NCI-H2196 treated with DMSO at 0.1 percent for 48 hours (cell line): ENCODE data around the gene BMAL1.

ENCODE experiments used
- DNase-seq: peaks from one replicate; lab custom pipeline; 2025; ENCODE audit not compliant: unreplicated experiment; lab: John Stamatoyannopoulos, UW

The BMAL1 gene

GRCh38 chr11:13339195-13340153 lies 61.9 kb downstream of the BMAL1 start:
- no peak for DNase-seq

- DNase-seq, result no peak
These were observed 63.4 kb downstream of the BMAL1 start for GRCh38 chr11:13341026-13341425.

- DNase-seq, result no peak
These were observed 65.5 kb downstream of the BMAL1 start for GRCh38 chr11:13343067-13343466.

GRCh38 chr11:13343931-13344717 lies 66.5 kb downstream of the BMAL1 start:
- peak; percentile 75 for DNase-seq

GRCh38 chr11:13344818-13345217 lies 67.2 kb downstream of the BMAL1 start:
- DNase-seq, result no peak

- DNase-seq, result no peak
These were observed 68.9 kb downstream of the BMAL1 start for GRCh38 chr11:13346470-13346869.

GRCh38 chr11:13347901-13348300 lies 70.3 kb downstream of the BMAL1 start:
- DNase-seq, result no peak

GRCh38 chr11:13348305-13348704 lies 70.7 kb downstream of the BMAL1 start:
- no peak for DNase-seq

- no peak for DNase-seq
These were observed 71.5 kb downstream of the BMAL1 start for GRCh38 chr11:13349046-13349445.

GRCh38 chr11:13349581-13349980 lies 72.0 kb downstream of the BMAL1 start:
- no peak for DNase-seq

- no peak for DNase-seq
These were observed 75.1 kb downstream of the BMAL1 start for GRCh38 chr11:13352711-13353110.

- DNase-seq, result no peak
These were observed 76.7 kb downstream of the BMAL1 start for GRCh38 chr11:13354335-13354734.

- DNase-seq, result no peak
These were observed 77.6 kb downstream of the BMAL1 start for GRCh38 chr11:13355191-13355590.

GRCh38 chr11:13357232-13357631 lies 79.6 kb downstream of the BMAL1 start:
- no peak for DNase-seq

- no peak for DNase-seq
These were observed 81.1 kb downstream of the BMAL1 start for GRCh38 chr11:13358596-13359270.

- no peak for DNase-seq
These were observed 85.1 kb downstream of the BMAL1 start for GRCh38 chr11:13362596-13363109.

- DNase-seq, result no peak
These were observed 86.8 kb downstream of the BMAL1 start for GRCh38 chr11:13364388-13364787.

GRCh38 chr11:13366266-13367026 lies 88.9 kb downstream of the BMAL1 start:
- DNase-seq, result no peak

GRCh38 chr11:13367115-13367514 lies 89.5 kb downstream of the BMAL1 start:
- no peak for DNase-seq

- no peak for DNase-seq
These were observed 90.5 kb downstream of the BMAL1 start for GRCh38 chr11:13368041-13368446.
